Activated naive CD4-positive, alpha-beta T cell treated with anti-CD3 and anti-CD28 coated beads, Interleukin-2, amount 50 U/mL, for 24 hours (primary cell): ENCODE data around the gene PADI6.
"Not testable (repeated sequence)": the region's sequence is repeated elsewhere in the genome, so short reads cannot be mapped to it uniquely, and the experiment has no call there.

Experiments used
- H3K27ac Mint-ChIP-seq: one replicate; pipeline ENCODE4 v1.8.0; 2021; ENCODE audit warnings: mild to moderate bottlenecking, mixed read lengths
- H3K27me3 Mint-ChIP-seq: one replicate; pipeline ENCODE4 v1.8.0; 2021; ENCODE audit warnings: mixed read lengths
- H3K36me3 Mint-ChIP-seq: one replicate; pipeline ENCODE4 v1.8.0; 2021; ENCODE audit warnings: mixed read lengths
- H3K4me1 Mint-ChIP-seq: one replicate; pipeline ENCODE4 v1.8.0; 2021; ENCODE audit warnings: mixed read lengths
- H3K4me3 Mint-ChIP-seq: one replicate; pipeline ENCODE4 v1.8.0; 2021; ENCODE audit warnings: mild to moderate bottlenecking, mixed read lengths
- H3K9me3 Mint-ChIP-seq: one replicate; pipeline ENCODE4 v1.8.0; 2021; ENCODE audit warnings: mixed read lengths

PADI6 gene

DNA sequence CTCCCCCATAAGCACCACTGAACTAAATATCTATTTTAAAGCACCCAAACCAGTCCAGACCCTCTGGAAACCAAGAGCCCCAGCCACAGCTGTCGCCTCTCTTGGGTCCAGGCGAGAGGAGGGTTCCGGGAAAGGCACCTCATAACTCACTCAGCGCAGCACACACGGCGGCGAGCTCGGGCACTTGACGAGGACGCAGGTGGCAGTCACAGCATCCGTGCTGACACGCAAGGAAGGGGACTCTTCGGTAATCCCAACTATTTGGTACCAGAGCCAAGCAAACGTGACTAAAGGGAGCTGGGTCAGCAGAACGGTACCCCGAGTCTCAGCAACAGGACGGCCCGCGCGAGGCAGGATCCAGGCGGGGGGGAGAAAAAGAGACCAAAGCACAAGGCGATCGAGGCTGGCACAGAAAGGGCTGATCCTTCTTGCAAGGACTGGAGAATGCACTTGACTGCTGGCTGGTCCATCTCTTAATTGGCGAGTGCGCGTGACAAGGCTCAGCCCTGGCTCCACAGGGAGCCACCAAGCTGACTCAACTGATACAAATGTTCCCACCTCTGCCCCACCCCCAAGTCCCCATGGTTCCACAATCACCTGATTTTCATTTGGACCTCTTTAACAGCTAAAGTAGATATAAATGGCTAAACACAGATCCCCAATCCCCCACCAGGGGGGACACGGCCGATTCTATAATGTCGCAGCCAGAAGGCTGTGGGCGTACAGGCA lies 36.0 kb downstream of the PADI6 start:
- H3K4me1 Mint-ChIP-seq, H3K27ac Mint-ChIP-seq, H3K4me3 Mint-ChIP-seq, H3K27me3 Mint-ChIP-seq, H3K36me3 Mint-ChIP-seq, H3K9me3 Mint-ChIP-seq: not testable (repeated sequence)

DNA sequence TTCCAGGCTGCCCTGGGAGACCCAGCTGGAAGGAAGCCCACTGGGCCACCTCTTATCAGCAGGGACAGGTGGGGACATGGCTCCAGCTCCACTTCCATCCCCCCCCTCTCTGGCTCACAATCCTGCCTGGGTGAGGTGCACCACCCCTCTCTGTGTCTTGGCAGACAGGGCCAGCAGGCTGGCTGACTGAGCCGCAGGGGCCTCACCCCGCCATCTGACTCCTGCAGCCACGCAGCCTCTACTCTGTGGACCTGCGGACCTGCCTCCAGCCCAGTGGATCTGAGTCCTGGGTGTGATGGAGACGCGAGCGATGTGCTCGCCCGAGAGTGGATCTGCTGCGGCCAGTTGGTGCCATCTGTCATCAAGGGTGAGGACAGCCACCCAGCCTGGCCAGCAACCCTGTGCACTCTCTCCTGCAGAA lies 37.4 kb downstream of the PADI6 start:
- Mint-ChIP-seq H3K36me3 (peaks cover 9% of the 10 kb centered on the region), H3K9me3 (no peaks in the 10 kb centered on the region), H3K4me3 (no peak overlapping the region), H3K27me3 (no peaks in the 10 kb centered on the region), H3K27ac (no peak overlapping the region), H3K4me1 (peaks cover 3% of the 10 kb centered on the region)

DNA sequence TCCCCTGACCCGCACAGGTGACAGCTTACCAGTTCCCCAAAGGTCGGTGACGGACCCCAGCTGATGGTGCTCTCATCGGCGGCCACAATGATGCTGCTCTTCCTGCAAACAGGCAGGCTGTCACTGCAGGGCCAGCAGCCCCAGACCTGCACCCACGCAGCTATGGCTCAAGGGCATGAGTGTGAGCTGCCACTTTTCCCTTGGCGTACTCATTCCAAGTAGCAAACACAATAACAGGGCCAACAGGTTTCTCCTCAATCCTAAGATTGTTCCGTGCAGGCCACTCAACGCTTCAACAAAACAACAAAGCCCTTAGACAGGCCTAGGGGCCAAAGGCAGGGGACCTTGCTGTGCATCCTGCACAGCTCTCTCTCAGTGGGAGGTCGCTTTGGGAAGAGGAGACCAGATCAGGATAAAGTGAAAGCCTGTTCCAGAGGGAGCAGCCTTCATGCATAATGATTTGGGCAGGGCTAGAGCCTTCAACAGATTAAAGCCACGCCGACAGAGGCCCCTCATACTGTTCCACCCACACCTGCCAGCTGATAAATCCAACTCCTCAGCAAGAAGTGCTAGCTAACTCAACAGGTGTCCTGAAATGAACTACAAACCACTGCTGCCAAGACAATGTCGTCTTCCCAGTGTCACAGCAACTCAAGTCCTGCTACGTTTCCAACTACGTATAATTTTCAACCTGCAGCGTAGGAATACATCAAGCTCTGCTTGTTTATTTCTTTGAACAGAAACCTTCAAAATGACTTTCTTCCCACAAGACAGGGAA lies 40.3 kb downstream of the PADI6 start:
- Mint-ChIP-seq H3K4me1 (no peaks in the 10 kb centered on the region), H3K36me3 (peaks cover 20% of the 10 kb centered on the region), H3K4me3 (no peak overlapping the region), H3K27ac (no peak overlapping the region), H3K27me3 (no peaks in the 10 kb centered on the region), H3K9me3 (no peaks in the 10 kb centered on the region)

DNA sequence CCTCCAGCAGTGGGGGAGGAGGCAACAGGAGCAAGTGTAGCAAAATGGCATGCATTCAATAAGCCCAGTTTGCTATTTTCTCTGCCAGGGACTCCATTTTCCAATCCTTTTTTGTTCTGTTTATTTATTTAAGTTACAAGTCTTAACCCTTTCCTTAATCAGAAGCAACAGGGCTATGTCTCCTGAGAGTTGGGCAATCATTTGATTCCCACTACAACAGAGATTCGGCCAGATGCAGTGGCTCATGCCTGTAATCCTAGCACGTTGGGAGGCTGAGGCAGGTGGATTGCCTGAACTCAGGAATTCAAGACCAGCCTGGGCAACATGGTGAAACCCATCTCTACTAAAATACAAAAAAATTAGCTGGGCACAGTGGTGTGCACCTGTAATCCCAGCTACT lies 42.0 kb downstream of the PADI6 start:
- Mint-ChIP-seq H3K9me3 (no peaks in the 10 kb centered on the region), H3K4me3 (no peak overlapping the region), H3K27me3 (no peaks in the 10 kb centered on the region), H3K27ac (no peak overlapping the region), H3K36me3 (peaks cover 19% of the 10 kb centered on the region), H3K4me1 (no peaks in the 10 kb centered on the region)

DNA sequence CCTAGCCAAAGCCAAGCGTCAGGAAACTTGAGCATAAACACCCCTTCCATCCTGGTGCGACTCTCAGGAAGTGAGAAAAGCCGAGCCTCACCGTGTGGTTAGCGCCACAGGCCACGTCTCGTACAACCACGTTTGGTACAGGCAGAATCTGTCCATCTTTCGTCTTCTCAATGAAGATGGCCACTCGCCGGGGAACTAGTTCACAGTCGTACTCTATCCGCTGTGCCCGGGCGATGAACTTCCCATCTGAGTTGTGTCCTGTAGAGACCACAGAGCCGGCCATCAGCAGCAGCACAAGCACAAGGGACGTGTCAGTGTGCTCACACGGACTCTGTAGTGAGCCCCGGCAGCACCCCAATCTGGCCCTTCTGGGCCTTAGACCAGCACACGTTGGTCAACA lies 44.4 kb downstream of the PADI6 start:
- peaks cover 22% of the 10 kb centered on the region for H3K36me3 Mint-ChIP-seq
- no peaks in the 10 kb centered on the region for H3K9me3 Mint-ChIP-seq
- H3K4me1 Mint-ChIP-seq: peaks cover 5% of the 10 kb centered on the region
- H3K27ac Mint-ChIP-seq: no peak overlapping the region
- H3K27me3 Mint-ChIP-seq: no peaks in the 10 kb centered on the region
- H3K4me3 Mint-ChIP-seq: no peak overlapping the region

DNA sequence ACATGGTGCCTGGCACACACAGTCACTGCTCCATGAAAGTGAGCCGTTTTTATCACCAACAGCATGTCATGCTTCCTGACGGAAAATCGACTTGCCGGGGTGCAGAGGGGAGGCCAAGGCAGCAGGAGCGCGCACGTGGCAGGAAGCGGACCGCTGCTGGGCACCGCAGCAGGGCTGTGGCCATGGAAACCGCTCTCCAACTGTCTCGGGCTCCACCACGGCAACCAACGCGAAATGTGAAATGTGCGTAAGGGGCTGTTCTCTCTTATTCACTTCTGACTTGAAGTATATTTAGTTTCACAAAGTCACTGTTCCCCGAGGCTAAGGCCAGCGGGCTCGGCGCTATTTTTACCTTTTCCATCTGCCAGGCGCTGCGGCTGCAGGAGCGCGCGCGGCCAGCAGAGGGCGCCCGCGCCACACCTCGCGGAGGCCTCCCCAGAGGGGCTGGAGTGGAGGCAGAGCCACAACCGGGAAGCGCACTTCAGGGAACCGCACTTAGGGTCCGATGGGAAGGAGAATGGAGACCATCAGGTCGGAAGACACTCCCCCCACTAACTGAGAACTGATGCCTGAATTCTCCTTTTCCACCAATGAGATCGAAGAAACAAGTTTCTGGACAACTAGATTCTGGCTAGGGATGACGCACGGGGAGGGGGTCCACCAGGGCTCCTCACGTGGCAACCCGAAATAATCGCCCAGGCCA lies 47.8 kb downstream of the PADI6 start:
- Mint-ChIP-seq H3K4me3 (no peak overlapping the region), H3K27me3 (no peaks in the 10 kb centered on the region), H3K27ac (no peak overlapping the region), H3K9me3 (no peaks in the 10 kb centered on the region), H3K36me3 (peaks cover 21% of the 10 kb centered on the region), H3K4me1 (peaks cover 5% of the 10 kb centered on the region)

DNA sequence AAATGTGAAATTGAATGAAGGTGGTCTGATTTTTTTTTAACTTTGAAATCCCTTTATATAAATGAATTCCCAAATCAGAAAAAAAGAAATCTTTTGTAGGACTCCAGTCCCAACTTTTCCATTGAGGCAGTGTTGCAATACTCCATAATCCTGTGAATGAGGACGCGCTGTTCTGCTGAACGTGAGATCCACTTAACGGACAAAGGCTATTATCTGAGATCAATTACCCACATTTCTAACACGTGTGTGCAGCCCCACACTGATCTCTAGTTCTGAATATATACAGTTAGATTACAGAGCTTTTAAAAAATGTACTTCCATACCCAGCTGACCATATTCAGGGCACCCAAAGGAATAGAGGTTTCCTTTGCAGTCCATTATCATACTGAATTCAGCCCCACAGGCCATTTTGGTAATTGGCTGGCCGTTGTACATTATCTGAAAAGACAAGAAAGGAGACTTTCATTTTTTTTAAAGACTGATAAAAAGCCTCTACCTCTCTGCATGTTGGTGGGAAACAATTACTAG lies 48.5 kb downstream of the PADI6 start:
- Mint-ChIP-seq H3K27me3 (no peaks in the 10 kb centered on the region), H3K9me3 (no peaks in the 10 kb centered on the region), H3K36me3 (peaks cover 17% of the 10 kb centered on the region), H3K27ac (no peak overlapping the region), H3K4me1 (peaks cover 5% of the 10 kb centered on the region), H3K4me3 (no peak overlapping the region)

DNA sequence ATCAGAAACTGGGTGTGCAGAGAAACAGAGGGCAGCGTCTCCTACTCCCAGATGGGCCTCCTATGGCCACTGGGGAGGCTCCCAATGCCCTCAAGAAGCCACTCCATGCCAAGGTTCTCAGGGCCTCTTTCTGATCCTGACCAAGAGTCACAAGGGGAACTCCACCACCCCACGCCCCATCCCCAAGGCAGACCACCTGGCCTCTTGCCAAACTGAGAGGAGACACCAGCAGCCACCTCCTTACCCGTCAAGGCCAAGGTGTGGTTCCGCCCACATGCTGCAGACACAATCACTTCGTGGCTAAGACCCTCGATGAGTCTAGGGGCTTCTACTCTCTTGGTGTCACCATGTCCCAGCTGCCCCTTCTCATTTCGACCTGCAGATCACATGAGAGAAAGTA lies 50.5 kb downstream of the PADI6 start:
- no peak overlapping the region for H3K27ac Mint-ChIP-seq
- H3K4me3 Mint-ChIP-seq: no peak overlapping the region
- H3K4me1 Mint-ChIP-seq: peaks cover 8% of the 10 kb centered on the region
- no peaks in the 10 kb centered on the region for H3K27me3 Mint-ChIP-seq
- no peaks in the 10 kb centered on the region for H3K9me3 Mint-ChIP-seq
- H3K36me3 Mint-ChIP-seq: peaks cover 16% of the 10 kb centered on the region

DNA sequence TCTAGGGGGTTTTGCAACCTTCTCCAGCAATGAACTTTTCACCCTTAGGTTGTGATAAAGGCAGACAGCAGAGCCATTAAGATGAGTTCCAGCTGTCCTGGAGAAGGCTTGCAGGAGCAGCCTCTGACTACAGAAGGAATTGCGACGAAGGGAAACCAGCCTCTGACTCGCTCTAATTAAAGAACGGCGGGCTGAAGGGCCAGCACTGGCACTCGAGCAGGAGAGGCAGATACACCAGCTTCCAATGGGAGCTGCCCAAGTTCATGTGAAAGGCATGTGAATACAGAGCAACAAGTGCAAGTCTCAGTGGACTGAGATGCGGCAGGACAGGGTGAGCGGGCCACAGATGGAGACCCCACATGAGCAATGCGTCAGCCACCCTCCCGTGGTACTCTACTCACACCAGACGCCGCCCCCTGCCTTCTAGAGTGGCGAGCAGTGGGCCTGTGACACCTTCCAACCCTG lies 51.8 kb downstream of the PADI6 start:
- Mint-ChIP-seq H3K9me3 (no peaks in the 10 kb centered on the region), H3K27ac (peak overlapping the region; percentile 12), H3K27me3 (no peaks in the 10 kb centered on the region), H3K4me1 (peaks cover 12% of the 10 kb centered on the region), H3K36me3 (peaks cover 14% of the 10 kb centered on the region), H3K4me3 (no peak overlapping the region)

DNA sequence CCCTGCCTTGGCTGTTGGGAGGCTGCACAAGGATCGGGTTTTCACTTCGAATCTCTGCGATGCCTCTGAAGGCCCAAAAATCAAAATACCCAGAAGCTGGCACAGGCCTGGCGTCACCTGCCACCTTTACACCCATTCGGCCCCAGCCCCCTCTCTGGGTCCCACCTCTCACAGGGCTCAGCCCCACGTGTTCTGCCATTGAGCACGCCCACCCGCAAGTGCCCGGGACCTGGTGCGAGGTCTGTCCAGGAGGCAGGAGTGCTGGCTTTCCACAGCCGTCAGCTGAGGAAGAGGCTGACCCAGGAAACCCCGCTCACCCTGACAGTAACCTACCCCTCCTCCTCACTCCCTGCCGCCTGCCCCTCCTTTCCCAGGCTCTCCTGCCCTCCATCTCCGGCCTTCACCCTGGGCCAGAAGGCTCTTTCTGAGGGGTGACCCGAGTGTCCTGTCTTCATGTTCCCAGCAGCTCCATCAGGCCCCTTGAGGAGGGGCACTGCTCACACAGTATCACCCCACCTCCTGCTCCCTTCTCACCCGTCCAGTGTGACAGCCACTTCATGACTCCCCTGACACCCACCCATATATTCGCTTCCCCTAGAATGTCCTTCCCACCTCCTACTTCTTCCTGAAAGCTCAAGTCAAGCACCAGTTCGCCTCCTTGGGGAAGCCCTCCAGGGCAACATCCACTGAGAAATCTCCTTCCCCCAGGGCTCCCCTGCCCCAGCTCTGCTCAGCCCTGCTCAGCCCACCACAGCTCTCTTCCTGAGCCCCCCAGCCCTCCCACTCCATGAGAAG lies 54.0 kb downstream of the PADI6 start:
- H3K27ac Mint-ChIP-seq: no peak overlapping the region
- H3K36me3 Mint-ChIP-seq: peaks cover 11% of the 10 kb centered on the region
- no peaks in the 10 kb centered on the region for H3K9me3 Mint-ChIP-seq
- no peaks in the 10 kb centered on the region for H3K27me3 Mint-ChIP-seq
- no peak overlapping the region for H3K4me3 Mint-ChIP-seq
- H3K4me1 Mint-ChIP-seq: peaks cover 18% of the 10 kb centered on the region

DNA sequence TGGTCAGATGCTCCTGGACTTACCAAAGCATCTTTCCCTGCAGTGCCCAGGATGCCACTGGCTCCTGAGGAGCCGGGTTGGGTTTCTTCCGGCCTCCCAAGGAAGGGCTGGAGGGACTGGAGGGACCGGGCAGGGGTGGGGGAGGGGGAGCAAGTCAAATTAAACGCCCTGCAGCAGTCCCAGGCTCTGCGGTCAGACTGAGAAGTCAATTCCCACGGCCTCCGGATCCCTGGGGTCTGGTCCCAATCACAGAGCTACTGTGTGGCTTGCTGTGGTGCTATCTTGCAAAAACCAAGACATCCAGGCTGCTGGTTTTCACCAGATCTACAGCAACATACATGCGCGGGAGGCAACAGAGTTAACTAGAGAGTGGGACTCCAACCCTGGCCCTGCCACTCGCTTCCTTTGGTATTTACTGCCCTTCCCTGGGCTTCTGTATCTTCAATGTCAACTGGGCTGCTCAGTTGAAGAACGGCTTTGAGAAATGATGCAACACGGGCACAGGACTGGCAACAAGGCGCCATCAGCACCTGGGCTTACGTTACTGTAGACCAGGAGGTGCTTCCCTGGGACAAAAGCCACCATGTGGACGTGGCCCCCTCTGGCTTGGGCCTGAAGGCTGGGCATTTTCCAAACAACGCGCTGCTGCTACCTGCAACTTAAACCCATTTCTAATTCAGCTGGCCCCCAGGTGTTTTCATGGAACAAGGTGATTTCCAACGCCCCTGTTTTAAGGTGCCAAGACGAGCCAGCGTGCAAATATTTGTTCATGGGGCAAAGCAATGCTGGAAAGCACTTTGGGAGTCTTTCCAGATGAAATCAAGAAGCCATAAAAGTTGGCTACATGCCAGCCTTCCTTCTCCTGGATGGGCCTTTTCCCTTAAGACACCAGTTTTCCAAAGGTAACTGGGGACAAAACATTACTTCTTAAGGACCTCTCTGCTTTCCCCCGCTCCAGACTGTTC lies 56.0 kb downstream of the PADI6 start:
- Mint-ChIP-seq H3K4me1 (peaks cover 30% of the 10 kb centered on the region), H3K4me3 (no peak overlapping the region), H3K27ac (peak overlapping the region; percentile 70), H3K9me3 (no peaks in the 10 kb centered on the region), H3K36me3 (peaks cover 11% of the 10 kb centered on the region), H3K27me3 (no peaks in the 10 kb centered on the region)

DNA sequence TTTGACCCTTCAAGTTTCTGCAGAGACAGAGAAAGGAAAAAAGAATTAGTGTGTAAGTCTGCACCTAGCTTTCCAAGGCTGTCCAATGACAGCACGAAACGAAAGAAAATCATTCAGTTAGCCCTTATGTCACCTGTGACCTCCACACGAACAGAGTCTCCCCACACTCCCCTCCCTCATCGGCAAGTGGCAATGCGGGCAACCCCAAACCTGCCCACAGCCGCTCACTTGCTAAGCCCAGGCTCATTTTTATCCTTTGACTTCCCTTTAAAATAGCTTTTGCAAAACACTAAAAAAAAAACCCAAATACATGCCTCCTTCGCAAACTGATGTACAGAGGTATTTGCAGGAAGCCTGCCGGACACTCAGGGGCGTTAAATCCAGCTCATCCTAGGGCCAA lies 57.2 kb downstream of the PADI6 start:
- peaks cover 9% of the 10 kb centered on the region for H3K36me3 Mint-ChIP-seq
- no peaks in the 10 kb centered on the region for H3K9me3 Mint-ChIP-seq
- H3K27me3 Mint-ChIP-seq: no peaks in the 10 kb centered on the region
- peaks cover 41% of the 10 kb centered on the region for H3K4me1 Mint-ChIP-seq
- peak overlapping the region; percentile 39 for H3K4me3 Mint-ChIP-seq
- no peak overlapping the region for H3K27ac Mint-ChIP-seq

DNA sequence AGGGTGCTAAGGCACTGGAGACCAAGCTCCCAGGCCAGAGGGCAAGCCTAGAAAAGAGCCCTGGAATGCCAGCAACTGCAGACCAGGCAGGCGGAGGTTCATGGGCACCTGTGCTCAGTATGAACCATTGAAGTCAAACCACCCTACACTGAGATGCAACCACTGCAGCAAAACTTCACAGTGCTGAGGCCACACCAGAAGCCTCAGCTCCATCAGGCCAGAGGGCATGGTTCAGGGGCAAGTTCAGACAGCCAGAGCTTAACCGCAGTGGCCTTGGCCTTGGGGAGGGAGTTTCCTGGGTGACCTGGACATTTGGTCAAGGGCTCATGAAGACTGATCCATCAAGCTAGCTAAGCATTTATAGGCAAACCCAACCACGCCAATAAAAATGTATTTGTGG lies 60.4 kb downstream of the PADI6 start:
- Mint-ChIP-seq H3K4me1 (peaks cover 65% of the 10 kb centered on the region), H3K4me3 (no peak overlapping the region), H3K27me3 (no peaks in the 10 kb centered on the region), H3K36me3 (peaks cover 3% of the 10 kb centered on the region), H3K27ac (no peak overlapping the region), H3K9me3 (no peaks in the 10 kb centered on the region)

DNA sequence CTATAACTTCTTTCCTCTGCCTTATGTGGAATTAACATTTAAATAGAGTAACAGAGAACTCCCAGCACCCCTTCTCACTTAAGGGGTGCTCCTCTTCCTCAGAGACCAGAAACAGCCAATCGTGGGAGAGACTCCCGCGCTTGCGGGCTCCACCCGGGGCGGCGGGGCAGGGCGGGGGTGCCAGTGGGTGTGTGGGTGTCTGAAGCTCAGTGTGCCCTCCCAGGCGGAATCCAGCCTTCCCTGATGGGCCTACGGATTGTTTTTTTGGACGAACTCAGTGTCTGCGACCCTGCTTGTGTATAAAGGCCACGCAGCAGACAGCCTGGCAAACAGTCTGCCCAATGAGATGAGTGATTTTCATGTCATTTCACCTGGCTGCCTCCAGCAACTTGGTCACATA lies 61.3 kb downstream of the PADI6 start:
- peaks cover 3% of the 10 kb centered on the region for H3K36me3 Mint-ChIP-seq
- no peak overlapping the region for H3K27ac Mint-ChIP-seq
- no peaks in the 10 kb centered on the region for H3K27me3 Mint-ChIP-seq
- H3K9me3 Mint-ChIP-seq: no peaks in the 10 kb centered on the region
- no peak overlapping the region for H3K4me3 Mint-ChIP-seq
- peaks cover 65% of the 10 kb centered on the region for H3K4me1 Mint-ChIP-seq
